Measurements from ENCODE around the gene PCSK5.

DNA sequence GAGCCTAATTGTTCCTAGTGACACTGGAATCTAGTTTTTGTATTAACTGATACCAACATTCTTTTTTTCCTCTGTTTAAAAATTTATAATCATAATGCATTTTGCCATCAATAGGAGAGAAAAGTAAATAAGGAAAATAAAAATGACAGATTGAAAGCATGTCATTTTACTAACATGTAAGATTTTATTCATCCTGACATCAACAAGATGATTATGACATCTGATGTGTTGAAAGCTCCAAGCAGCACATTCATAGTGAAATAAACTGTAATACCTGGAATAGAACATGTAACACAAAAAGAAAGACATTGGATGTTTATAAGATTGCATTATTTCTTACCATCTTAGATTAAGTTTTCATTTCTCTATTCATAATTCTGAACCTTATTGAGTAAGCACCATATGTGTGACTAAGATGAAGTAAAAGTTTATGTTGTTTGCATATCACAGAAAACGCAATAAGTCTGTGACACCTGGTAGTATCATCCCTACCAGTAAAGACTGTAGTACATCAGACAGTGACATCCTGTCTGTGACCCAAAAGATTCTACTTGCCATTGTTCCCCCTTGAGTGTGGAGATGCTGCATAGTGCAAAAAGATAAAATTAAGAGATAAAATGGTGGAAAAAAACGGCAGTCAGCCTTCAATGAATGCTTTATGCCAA is 225.6 kb downstream of the PCSK5 start:
- TF ChIP-seq, protein P1, sequence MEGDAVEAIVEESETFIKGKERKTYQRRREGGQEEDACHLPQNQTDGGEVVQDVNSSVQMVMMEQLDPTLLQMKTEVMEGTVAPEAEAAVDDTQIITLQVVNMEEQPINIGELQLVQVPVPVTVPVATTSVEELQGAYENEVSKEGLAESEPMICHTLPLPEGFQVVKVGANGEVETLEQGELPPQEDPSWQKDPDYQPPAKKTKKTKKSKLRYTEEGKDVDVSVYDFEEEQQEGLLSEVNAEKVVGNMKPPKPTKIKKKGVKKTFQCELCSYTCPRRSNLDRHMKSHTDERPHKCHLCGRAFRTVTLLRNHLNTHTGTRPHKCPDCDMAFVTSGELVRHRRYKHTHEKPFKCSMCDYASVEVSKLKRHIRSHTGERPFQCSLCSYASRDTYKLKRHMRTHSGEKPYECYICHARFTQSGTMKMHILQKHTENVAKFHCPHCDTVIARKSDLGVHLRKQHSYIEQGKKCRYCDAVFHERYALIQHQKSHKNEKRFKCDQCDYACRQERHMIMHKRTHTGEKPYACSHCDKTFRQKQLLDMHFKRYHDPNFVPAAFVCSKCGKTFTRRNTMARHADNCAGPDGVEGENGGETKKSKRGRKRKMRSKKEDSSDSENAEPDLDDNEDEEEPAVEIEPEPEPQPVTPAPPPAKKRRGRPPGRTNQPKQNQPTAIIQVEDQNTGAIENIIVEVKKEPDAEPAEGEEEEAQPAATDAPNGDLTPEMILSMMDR (IDR thresholded peaks at IDR 0.05): no peak
- no peak for TF ChIP-seq EP300 (IDR thresholded peaks at IDR 0.05)
- no peak for TF ChIP-seq POLR2AphosphoS5 (IDR thresholded peaks at IDR 0.05)
- no peak for TF ChIP-seq POLR2A (IDR thresholded peaks at IDR 0.05; ENCODE audit: low read depth)
